Activated T-cell treated with anti-CD3 and anti-CD28 coated beads, Interleukin-2, amount 50 U/mL, for 24 hours (primary cell): Measurements from ENCODE around the gene RAB4A.

Source experiments
- DNase-seq: peaks from one replicate; pipeline ENCODE4 v3.0.0-alpha.2; 2020
- H3K27ac Mint-ChIP-seq: 2 replicates; pipeline ENCODE4 v1.8.0; 2020; ENCODE audit warnings: mild to moderate bottlenecking, mixed read lengths
- H3K27me3 Mint-ChIP-seq: 2 replicates; pipeline ENCODE4 v1.8.0; 2020; ENCODE audit warnings: mixed read lengths
- H3K36me3 Mint-ChIP-seq: 2 replicates; pipeline ENCODE4 v1.8.0; 2020; ENCODE audit warnings: low read depth, mixed read lengths
- H3K4me1 Mint-ChIP-seq: 2 replicates; pipeline ENCODE4 v1.8.0; 2020; ENCODE audit warnings: low read depth, mixed read lengths
- H3K4me3 Mint-ChIP-seq: 2 replicates; pipeline ENCODE4 v1.8.0; 2020; ENCODE audit warnings: mild to moderate bottlenecking, moderate library complexity, mixed read lengths
- H3K9me3 Mint-ChIP-seq: 2 replicates; pipeline ENCODE4 v1.8.0; 2020; ENCODE audit warnings: mixed read lengths

RAB4A gene

GRCh38 chr1:229339520-229339919 is 68.6 kb downstream of the RAB4A start:
- H3K4me3 Mint-ChIP-seq, result peak overlapping the region; percentile 48
- H3K27ac Mint-ChIP-seq, result peak overlapping the region; percentile 55
- no peak for DNase-seq
- H3K36me3 Mint-ChIP-seq, result peaks cover 16% of the 10 kb centered on the region
- no peaks in the 10 kb centered on the region for H3K9me3 Mint-ChIP-seq
- H3K27me3 Mint-ChIP-seq, result peaks cover 3% of the 10 kb centered on the region
- peaks cover 54% of the 10 kb centered on the region for H3K4me1 Mint-ChIP-seq

- Mint-ChIP-seq H3K36me3 (peaks cover 8% of the 10 kb centered on the region), H3K27ac (no peak overlapping the region), H3K9me3 (peaks cover 2% of the 10 kb centered on the region), H3K27me3 (peaks cover 8% of the 10 kb centered on the region), H3K4me1 (peaks cover 55% of the 10 kb centered on the region), H3K4me3 (peak overlapping the region; percentile 92)
- no peak for DNase-seq
These were observed 69.6 kb downstream of the RAB4A start for GRCh38 chr1:229340496-229340895.

- Mint-ChIP-seq H3K36me3 (peaks cover 7% of the 10 kb centered on the region), H3K9me3 (peaks cover 2% of the 10 kb centered on the region), H3K27ac (peak overlapping the region; percentile 86), H3K4me3 (peak overlapping the region; percentile 92), H3K4me1 (peaks cover 54% of the 10 kb centered on the region), H3K27me3 (peaks cover 13% of the 10 kb centered on the region)
- peak; percentile 89 for DNase-seq
These were observed 71.1 kb downstream of the RAB4A start for GRCh38 chr1:229341774-229342655.

GRCh38 chr1:229342656-229343569 is 72.0 kb downstream of the RAB4A start, which contains the start of gene CCSAP:
Gene CCSAP, minus strand, starts transcription at chr1:229343047. Its CDS starts 582 bp downstream, at chr1:229342465.
- Mint-ChIP-seq H3K9me3 (peaks cover 2% of the 10 kb centered on the region), H3K27me3 (peaks cover 17% of the 10 kb centered on the region), H3K4me1 (peaks cover 48% of the 10 kb centered on the region), H3K36me3 (peaks cover 7% of the 10 kb centered on the region), H3K27ac (peak within 1 kb of the TSS; percentile 79), H3K4me3 (peak within 1 kb of the TSS; percentile 92)
- no peak for DNase-seq

- Mint-ChIP-seq H3K27me3 (peaks cover 17% of the 10 kb centered on the region), H3K27ac (no peak overlapping the region), H3K9me3 (peaks cover 2% of the 10 kb centered on the region), H3K4me1 (peaks cover 37% of the 10 kb centered on the region), H3K36me3 (peaks cover 7% of the 10 kb centered on the region), H3K4me3 (peak overlapping the region; percentile 12)
- DNase-seq, result no peak
These were observed 73.2 kb downstream of the RAB4A start for GRCh38 chr1:229344139-229344538.

GRCh38 chr1:229344937-229345684 is 74.2 kb downstream of the RAB4A start:
- DNase-seq, result no peak
- Mint-ChIP-seq H3K4me3 (no peak overlapping the region), H3K36me3 (peaks cover 7% of the 10 kb centered on the region), H3K27me3 (peaks cover 22% of the 10 kb centered on the region), H3K4me1 (peaks cover 28% of the 10 kb centered on the region), H3K9me3 (peaks cover 2% of the 10 kb centered on the region), H3K27ac (no peak overlapping the region)

GRCh38 chr1:229347528-229347927 is 76.6 kb downstream of the RAB4A start:
- Mint-ChIP-seq H3K4me3 (no peak overlapping the region), H3K36me3 (no peaks in the 10 kb centered on the region), H3K27ac (no peak overlapping the region), H3K27me3 (peaks cover 26% of the 10 kb centered on the region), H3K4me1 (peaks cover 12% of the 10 kb centered on the region), H3K9me3 (peaks cover 2% of the 10 kb centered on the region)
- no peak for DNase-seq

- DNase-seq, result no peak
- Mint-ChIP-seq H3K27ac (no peak overlapping the region), H3K36me3 (no peaks in the 10 kb centered on the region), H3K4me3 (no peak overlapping the region), H3K27me3 (peaks cover 25% of the 10 kb centered on the region), H3K9me3 (peaks cover 2% of the 10 kb centered on the region), H3K4me1 (peaks cover 1% of the 10 kb centered on the region)
These were observed 78.8 kb downstream of the RAB4A start for GRCh38 chr1:229349463-229350385.

GRCh38 chr1:229352975-229353374 is 82.1 kb downstream of the RAB4A start:
- Mint-ChIP-seq H3K4me3 (no peak overlapping the region), H3K4me1 (no peaks in the 10 kb centered on the region), H3K9me3 (peaks cover 9% of the 10 kb centered on the region), H3K27me3 (peaks cover 37% of the 10 kb centered on the region), H3K27ac (no peak overlapping the region), H3K36me3 (no peaks in the 10 kb centered on the region)
- no peak for DNase-seq

GRCh38 chr1:229354226-229354625 is 83.3 kb downstream of the RAB4A start:
- Mint-ChIP-seq H3K27ac (no peak overlapping the region), H3K9me3 (peaks cover 9% of the 10 kb centered on the region), H3K36me3 (no peaks in the 10 kb centered on the region), H3K4me1 (no peaks in the 10 kb centered on the region), H3K27me3 (peaks cover 38% of the 10 kb centered on the region), H3K4me3 (no peak overlapping the region)
- DNase-seq, result no peak
